K562 (cell line): ENCODE measurements around the gene MS4A8. TPM values are rescaled to one million over a fixed set of nuclear protein-coding genes. Genes with fewer than 3 reads are reported as not detected.

Experiments
- BDP1 ChIP-seq: IDR thresholded peaks from 3 replicates; pipeline ENCODE4 v1.6.1; 2011; ENCODE audit not compliant: insufficient read length, insufficient read depth
- FOXJ3 ChIP-seq: sonication (generic); formaldehyde crosslinking; IDR thresholded peaks from 2 replicates; pipeline ENCODE4 v1.4.0; 2020; ENCODE audit warnings: mild to moderate bottlenecking, missing genetic modification reagents
- HNRNPH1 ChIP-seq: fragments of 200-400 bp; formaldehyde crosslinking; optimal IDR thresholded peaks from 2 replicates; pipeline ENCODE3; 2017; ENCODE audit warnings: low read depth, mild to moderate bottlenecking, low read length, moderate library complexity
- MECOM ChIP-seq: fragments of 250-450 bp; sonication (Bioruptor Pico); IDR thresholded peaks from 2 replicates; pipeline ENCODE4 v1.8.0; 2022; ENCODE audit warnings: inconsistent platforms
- MTA3 ChIP-seq: fragments of 450-650 bp; formaldehyde crosslinking; IDR thresholded peaks from 2 replicates; pipeline ENCODE4 v1.6.1; 2017; ENCODE audit warnings: mild to moderate bottlenecking, borderline replicate concordance
- SAFB ChIP-seq: fragments of 200-400 bp; formaldehyde crosslinking; IDR thresholded peaks from 2 replicates; pipeline ENCODE4 v1.6.1; 2017; ENCODE audit warnings: low read depth, low read length, borderline replicate concordance
- SAFB2 ChIP-seq: fragments of 200-400 bp; formaldehyde crosslinking; IDR thresholded peaks from 2 replicates; pipeline ENCODE4 v1.6.1; 2018; ENCODE audit warnings: borderline replicate concordance, low read length, low read depth, moderate library complexity; ENCODE audit not compliant: severe bottlenecking
- SNRNP70 ChIP-seq: fragments of 200-400 bp; formaldehyde crosslinking; optimal IDR thresholded peaks from 2 replicates; pipeline ENCODE3; 2017; ENCODE audit warnings: low read depth, low read length
- TFAM ChIP-seq: fragments of 250-450 bp; sonication (Bioruptor Pico); conservative IDR thresholded peaks from 2 replicates; pipeline ENCODE4 v1.5.0; 2021; ENCODE audit warnings: mild to moderate bottlenecking, moderate library complexity
- ZNF347 ChIP-seq: fragments of 450-650 bp; formaldehyde crosslinking; IDR thresholded peaks from 2 replicates; pipeline ENCODE4 v1.4.0; 2020; ENCODE audit warnings: low read depth, mild to moderate bottlenecking, moderate library complexity
- polyA plus RNA-seq, 8 experiments: library from polyadenylated mRNA; depleted of rRNA in 4 of 8; stranded (reverse) in 5 of 8; unstranded in 3 of 8; fragments of >200 nt; fragmentation: Nextera tagmentation in 2 of 8; fragmentation: Illumina TruSeq in 1 of 8; extraction: Ambion mirVana in 2 of 8; extraction: Trizol in 1 of 8; gene quantifications; 2 replicates each; pipeline versions ENCODE4 v1.2.1 to v1.2.3, GENCODE V29; 2011 to 2014; ENCODE audit warnings: inconsistent platforms in 1 of 8, missing spikeins in 1 of 8
- total RNA-seq, 7 experiments: library from RNA; depleted of rRNA in 6 of 7; stranded (reverse); fragments of >200 nt in 6 of 7; fragmentation: Illumina TruSeq in 2 of 7; extraction: Trizol in 2 of 7; gene quantifications; 2 replicates each; pipeline versions ENCODE4 v1.2.1 to v1.2.3, GENCODE V29; 2011 to 2021; ENCODE audit warnings: low replicate concordance in 1 of 7
- TF ChIP-seq, protein P1 (sequence below): fragments of 250-450 bp; sonication (Bioruptor Pico); IDR thresholded peaks from 2 replicates; pipeline ENCODE4 v1.4.0; 2020
- TF ChIP-seq, protein P2 (sequence below): IDR thresholded peaks from 2 replicates; pipeline ENCODE4 v1.6.1; 2011; ENCODE audit not compliant: insufficient read length; ENCODE audit errors: extremely low read depth
- TF ChIP-seq, protein P3 (sequence below): sonication (generic); formaldehyde crosslinking; IDR thresholded peaks from 2 replicates; pipeline ENCODE4 v1.5.0; 2020; ENCODE audit warnings: missing genetic modification reagents
- TF ChIP-seq, protein P4 (sequence below): fragments of 200-400 bp; formaldehyde crosslinking; IDR thresholded peaks from 2 replicates; pipeline ENCODE4 v1.6.1; 2017; ENCODE audit warnings: mild to moderate bottlenecking, low read depth, low read length, moderate library complexity
- TF ChIP-seq, protein P5 (sequence below): fragments of 450-650 bp; formaldehyde crosslinking; IDR thresholded peaks from 2 replicates; pipeline ENCODE4 v1.4.0; 2020; ENCODE audit warnings: mild to moderate bottlenecking, moderate library complexity
- TF ChIP-seq, protein P6 (sequence below): fragments of 250-450 bp; sonication (Bioruptor Pico); IDR thresholded peaks from 2 replicates; pipeline ENCODE4 v1.8.0; 2021; ENCODE audit warnings: borderline replicate concordance, mild to moderate bottlenecking, moderate library complexity; ENCODE audit not compliant: poor library complexity, severe bottlenecking

MS4A8 gene
- total and polyA plus RNA-seq, 9 of the 15 experiments (the other 6 are each of a cell fraction or from before 2014, with no cell fraction given) = not detected

DNA sequence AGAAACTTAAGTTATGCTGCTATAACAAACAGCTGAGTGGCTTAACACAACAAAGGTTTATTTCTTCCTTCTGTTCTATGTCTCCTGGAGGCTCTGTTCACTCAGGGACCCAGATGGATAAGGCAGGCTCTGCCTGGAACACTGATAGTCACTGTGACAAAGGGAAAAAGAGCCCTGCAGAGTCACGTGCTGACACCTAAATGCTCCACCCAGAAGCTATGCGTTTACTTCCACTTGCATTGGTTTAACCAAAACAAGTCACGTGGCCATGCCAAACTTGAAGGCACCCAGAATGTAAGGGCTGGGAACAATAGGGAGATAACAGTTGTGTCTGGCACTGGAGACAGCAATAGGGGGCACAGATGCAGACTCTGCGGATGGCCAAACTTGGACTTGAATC, 53.9 kb downstream of the MS4A8 start (continued):
- TF ChIP-seq, protein P1, sequence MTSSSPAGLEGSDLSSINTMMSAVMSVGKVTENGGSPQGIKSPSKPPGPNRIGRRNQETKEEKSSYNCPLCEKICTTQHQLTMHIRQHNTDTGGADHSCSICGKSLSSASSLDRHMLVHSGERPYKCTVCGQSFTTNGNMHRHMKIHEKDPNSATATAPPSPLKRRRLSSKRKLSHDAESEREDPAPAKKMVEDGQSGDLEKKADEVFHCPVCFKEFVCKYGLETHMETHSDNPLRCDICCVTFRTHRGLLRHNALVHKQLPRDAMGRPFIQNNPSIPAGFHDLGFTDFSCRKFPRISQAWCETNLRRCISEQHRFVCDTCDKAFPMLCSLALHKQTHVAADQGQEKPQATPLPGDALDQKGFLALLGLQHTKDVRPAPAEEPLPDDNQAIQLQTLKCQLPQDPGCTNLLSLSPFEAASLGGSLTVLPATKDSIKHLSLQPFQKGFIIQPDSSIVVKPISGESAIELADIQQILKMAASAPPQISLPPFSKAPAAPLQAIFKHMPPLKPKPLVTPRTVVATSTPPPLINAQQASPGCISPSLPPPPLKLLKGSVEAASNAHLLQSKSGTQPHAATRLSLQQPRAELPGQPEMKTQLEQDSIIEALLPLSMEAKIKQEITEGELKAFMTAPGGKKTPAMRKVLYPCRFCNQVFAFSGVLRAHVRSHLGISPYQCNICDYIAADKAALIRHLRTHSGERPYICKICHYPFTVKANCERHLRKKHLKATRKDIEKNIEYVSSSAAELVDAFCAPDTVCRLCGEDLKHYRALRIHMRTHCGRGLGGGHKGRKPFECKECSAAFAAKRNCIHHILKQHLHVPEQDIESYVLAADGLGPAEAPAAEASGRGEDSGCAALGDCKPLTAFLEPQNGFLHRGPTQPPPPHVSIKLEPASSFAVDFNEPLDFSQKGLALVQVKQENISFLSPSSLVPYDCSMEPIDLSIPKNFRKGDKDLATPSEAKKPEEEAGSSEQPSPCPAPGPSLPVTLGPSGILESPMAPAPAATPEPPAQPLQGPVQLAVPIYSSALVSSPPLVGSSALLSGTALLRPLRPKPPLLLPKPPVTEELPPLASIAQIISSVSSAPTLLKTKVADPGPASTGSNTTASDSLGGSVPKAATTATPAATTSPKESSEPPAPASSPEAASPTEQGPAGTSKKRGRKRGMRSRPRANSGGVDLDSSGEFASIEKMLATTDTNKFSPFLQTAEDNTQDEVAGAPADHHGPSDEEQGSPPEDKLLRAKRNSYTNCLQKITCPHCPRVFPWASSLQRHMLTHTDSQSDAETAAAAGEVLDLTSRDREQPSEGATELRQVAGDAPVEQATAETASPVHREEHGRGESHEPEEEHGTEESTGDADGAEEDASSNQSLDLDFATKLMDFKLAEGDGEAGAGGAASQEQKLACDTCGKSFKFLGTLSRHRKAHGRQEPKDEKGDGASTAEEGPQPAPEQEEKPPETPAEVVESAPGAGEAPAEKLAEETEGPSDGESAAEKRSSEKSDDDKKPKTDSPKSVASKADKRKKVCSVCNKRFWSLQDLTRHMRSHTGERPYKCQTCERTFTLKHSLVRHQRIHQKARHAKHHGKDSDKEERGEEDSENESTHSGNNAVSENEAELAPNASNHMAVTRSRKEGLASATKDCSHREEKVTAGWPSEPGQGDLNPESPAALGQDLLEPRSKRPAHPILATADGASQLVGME = no peak
- TF ChIP-seq SNRNP70 (no peak), SAFB2 (no peak), BDP1 (no peak), MECOM (CRISPR knock-in tag) (no peak), FOXJ3 (CRISPR knock-in tag) (no peak), SAFB (no peak), HNRNPH1 (no peak), ZNF347 (CRISPR knock-in tag) (no peak), TFAM (CRISPR knock-in tag) (no peak), MTA3 (no peak)
- TF ChIP-seq, protein P2, sequence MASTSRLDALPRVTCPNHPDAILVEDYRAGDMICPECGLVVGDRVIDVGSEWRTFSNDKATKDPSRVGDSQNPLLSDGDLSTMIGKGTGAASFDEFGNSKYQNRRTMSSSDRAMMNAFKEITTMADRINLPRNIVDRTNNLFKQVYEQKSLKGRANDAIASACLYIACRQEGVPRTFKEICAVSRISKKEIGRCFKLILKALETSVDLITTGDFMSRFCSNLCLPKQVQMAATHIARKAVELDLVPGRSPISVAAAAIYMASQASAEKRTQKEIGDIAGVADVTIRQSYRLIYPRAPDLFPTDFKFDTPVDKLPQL = no peak
- TF ChIP-seq, protein P3, sequence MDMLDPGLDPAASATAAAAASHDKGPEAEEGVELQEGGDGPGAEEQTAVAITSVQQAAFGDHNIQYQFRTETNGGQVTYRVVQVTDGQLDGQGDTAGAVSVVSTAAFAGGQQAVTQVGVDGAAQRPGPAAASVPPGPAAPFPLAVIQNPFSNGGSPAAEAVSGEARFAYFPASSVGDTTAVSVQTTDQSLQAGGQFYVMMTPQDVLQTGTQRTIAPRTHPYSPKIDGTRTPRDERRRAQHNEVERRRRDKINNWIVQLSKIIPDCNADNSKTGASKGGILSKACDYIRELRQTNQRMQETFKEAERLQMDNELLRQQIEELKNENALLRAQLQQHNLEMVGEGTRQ (CRISPR knock-in tag) = peak; percentile 84
- TF ChIP-seq, protein P4, sequence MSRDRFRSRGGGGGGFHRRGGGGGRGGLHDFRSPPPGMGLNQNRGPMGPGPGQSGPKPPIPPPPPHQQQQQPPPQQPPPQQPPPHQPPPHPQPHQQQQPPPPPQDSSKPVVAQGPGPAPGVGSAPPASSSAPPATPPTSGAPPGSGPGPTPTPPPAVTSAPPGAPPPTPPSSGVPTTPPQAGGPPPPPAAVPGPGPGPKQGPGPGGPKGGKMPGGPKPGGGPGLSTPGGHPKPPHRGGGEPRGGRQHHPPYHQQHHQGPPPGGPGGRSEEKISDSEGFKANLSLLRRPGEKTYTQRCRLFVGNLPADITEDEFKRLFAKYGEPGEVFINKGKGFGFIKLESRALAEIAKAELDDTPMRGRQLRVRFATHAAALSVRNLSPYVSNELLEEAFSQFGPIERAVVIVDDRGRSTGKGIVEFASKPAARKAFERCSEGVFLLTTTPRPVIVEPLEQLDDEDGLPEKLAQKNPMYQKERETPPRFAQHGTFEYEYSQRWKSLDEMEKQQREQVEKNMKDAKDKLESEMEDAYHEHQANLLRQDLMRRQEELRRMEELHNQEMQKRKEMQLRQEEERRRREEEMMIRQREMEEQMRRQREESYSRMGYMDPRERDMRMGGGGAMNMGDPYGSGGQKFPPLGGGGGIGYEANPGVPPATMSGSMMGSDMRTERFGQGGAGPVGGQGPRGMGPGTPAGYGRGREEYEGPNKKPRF = no peak
- TF ChIP-seq, protein P5, sequence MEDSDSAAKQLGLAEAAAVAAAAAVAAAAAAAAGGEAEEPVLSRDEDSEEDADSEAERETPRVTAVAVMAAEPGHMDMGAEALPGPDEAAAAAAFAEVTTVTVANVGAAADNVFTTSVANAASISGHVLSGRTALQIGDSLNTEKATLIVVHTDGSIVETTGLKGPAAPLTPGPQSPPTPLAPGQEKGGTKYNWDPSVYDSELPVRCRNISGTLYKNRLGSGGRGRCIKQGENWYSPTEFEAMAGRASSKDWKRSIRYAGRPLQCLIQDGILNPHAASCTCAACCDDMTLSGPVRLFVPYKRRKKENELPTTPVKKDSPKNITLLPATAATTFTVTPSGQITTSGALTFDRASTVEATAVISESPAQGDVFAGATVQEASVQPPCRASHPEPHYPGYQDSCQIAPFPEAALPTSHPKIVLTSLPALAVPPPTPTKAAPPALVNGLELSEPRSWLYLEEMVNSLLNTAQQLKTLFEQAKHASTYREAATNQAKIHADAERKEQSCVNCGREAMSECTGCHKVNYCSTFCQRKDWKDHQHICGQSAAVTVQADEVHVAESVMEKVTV (CRISPR knock-in tag) = no peak
- TF ChIP-seq, protein P6, sequence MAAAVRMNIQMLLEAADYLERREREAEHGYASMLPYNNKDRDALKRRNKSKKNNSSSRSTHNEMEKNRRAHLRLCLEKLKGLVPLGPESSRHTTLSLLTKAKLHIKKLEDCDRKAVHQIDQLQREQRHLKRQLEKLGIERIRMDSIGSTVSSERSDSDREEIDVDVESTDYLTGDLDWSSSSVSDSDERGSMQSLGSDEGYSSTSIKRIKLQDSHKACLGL (CRISPR knock-in tag) = no peak
